Astrocyte (in vitro differentiated cells and primary cell): ENCODE results near the gene COL4A4. TPM values are rescaled to one million over a fixed set of nuclear protein-coding genes. Genes with fewer than 3 reads are reported as not detected.

Source experiments
- DNase-seq: peaks from one replicate; pipeline ENCODE4 v3.0.0-alpha.2; 2010; ENCODE audit warnings: low read depth
- FAIRE-seq: peaks from 2 replicates; lab custom pipeline; 2011; peaks lifted over from hg19 to GRCh38; lab: Jason Lieb, UNC
- H2AFZ ChIP-seq: 2 replicates; pipeline ENCODE4 v1.6.0; 2012; ENCODE audit warnings: low read depth, low read length, inconsistent platforms
- H3K27ac ChIP-seq: 2 replicates; pipeline ENCODE4 v1.5.1; 2011; ENCODE audit warnings: low read depth, low read length, inconsistent platforms
- H3K27me3 ChIP-seq: 2 replicates; pipeline ENCODE4 v1.6.0; 2011; ENCODE audit warnings: low read length, inconsistent platforms; ENCODE audit not compliant: insufficient read depth
- H3K36me3 ChIP-seq: 2 replicates; pipeline ENCODE4 v1.5.1; 2011; ENCODE audit warnings: low read length, inconsistent platforms; ENCODE audit not compliant: insufficient read depth
- H3K4me1 ChIP-seq: 2 replicates; pipeline ENCODE4 v1.5.1; 2011; ENCODE audit warnings: low read length, inconsistent platforms; ENCODE audit not compliant: insufficient read depth
- H3K4me2 ChIP-seq: 2 replicates; pipeline ENCODE4 v1.6.0; 2012; ENCODE audit warnings: low read length, inconsistent platforms
- H3K4me3 ChIP-seq: 2 replicates; pipeline ENCODE4 v1.5.1; 2011; ENCODE audit warnings: low read depth, mild to moderate bottlenecking, low read length, inconsistent platforms; ENCODE audit not compliant: insufficient read depth
- H3K79me2 ChIP-seq: 2 replicates; pipeline ENCODE4 v1.6.0; 2012; ENCODE audit warnings: mild to moderate bottlenecking, low read length, inconsistent platforms; ENCODE audit not compliant: insufficient read depth
- H3K9ac ChIP-seq: 2 replicates; pipeline ENCODE4 v1.6.0; 2012; ENCODE audit warnings: mild to moderate bottlenecking, low read length, inconsistent platforms
- H3K9me3 ChIP-seq: 2 replicates; pipeline ENCODE4 v1.5.1; 2012; ENCODE audit warnings: low read depth, mild to moderate bottlenecking, low read length, inconsistent platforms; ENCODE audit not compliant: insufficient read depth
- H4K20me1 ChIP-seq: 2 replicates; pipeline ENCODE4 v1.6.0; 2012; ENCODE audit warnings: low read length, inconsistent platforms; ENCODE audit not compliant: insufficient read depth
- H3K27ac Mint-ChIP-seq: one replicate; pipeline ENCODE4 v1.8.0; 2021; ENCODE audit warnings: mild to moderate bottlenecking, mixed read lengths; ENCODE audit not compliant: unreplicated experiment
- H3K27me3 Mint-ChIP-seq: one replicate; pipeline ENCODE4 v1.8.0; 2021; ENCODE audit warnings: low read depth, mixed read lengths; ENCODE audit not compliant: unreplicated experiment
- H3K36me3 Mint-ChIP-seq: one replicate; pipeline ENCODE4 v1.8.0; 2021; ENCODE audit warnings: low read depth, mixed read lengths; ENCODE audit not compliant: unreplicated experiment
- H3K4me1 Mint-ChIP-seq: one replicate; pipeline ENCODE4 v1.8.0; 2021; ENCODE audit warnings: low read depth, mixed read lengths; ENCODE audit not compliant: unreplicated experiment
- H3K4me3 Mint-ChIP-seq: one replicate; pipeline ENCODE4 v1.8.0; 2021; ENCODE audit warnings: mild to moderate bottlenecking, moderate library complexity, mixed read lengths; ENCODE audit not compliant: unreplicated experiment
- H3K9me3 Mint-ChIP-seq: one replicate; pipeline ENCODE4 v1.8.0; 2021; ENCODE audit warnings: mild to moderate bottlenecking, mixed read lengths; ENCODE audit not compliant: unreplicated experiment
- CTCF ChIP-seq: IDR thresholded peaks from 2 replicates; pipeline ENCODE4 v1.5.1; 2011; ENCODE audit warnings: low read depth, mild to moderate bottlenecking, inconsistent platforms, low read length, moderate library complexity; ENCODE audit not compliant: insufficient read depth
- EZH2 ChIP-seq: IDR thresholded peaks from 2 replicates; pipeline ENCODE4 v1.6.1; 2012; ENCODE audit warnings: mild to moderate bottlenecking, low read length, inconsistent platforms; ENCODE audit not compliant: insufficient read depth
- total RNA-seq: library from RNA; stranded (reverse); gene quantifications from 2 replicates; pipeline ENCODE4 v1.2.1, GENCODE V29; 2021

Gene COL4A4
- total RNA-seq, 1 donor from 2014 or later = 0.36 TPM

DNA sequence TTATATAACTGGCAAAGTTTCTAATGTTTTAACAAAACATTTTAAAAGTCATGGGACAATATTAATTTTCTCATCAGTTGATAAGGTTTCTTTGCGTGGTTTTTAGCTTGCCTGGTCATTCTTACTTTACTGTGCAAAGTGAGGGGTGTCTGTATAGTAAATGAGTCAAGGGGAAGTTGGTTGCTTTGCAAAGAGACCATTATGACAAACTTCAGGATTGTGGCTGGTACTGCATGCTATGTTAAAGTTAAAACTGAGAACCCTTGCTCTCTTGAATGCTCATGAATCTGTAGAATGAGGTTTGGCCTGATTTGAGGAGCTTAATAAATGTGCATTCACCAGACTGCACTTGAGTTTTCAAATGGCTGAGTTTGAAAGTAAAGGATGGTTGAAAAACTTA lies 47.0 kb downstream of the COL4A4 start:
- no peaks in the 10 kb centered on the region for H4K20me1 ChIP-seq
- H3K4me1 Mint-ChIP-seq = peaks cover 9% of the 10 kb centered on the region
- no peaks in the 10 kb centered on the region for H3K36me3 Mint-ChIP-seq
- no peaks in the 10 kb centered on the region for H3K79me2 ChIP-seq
- no peak overlapping the region for H3K4me3 ChIP-seq
- H3K9me3 Mint-ChIP-seq = no peaks in the 10 kb centered on the region
- TF ChIP-seq CTCF (no peak), EZH2 (no peak)
- H3K27ac ChIP-seq = no peak overlapping the region
- no peaks in the 10 kb centered on the region for H3K27me3 Mint-ChIP-seq
- DNase-seq (no peak), FAIRE-seq (no peak)
- no peaks in the 10 kb centered on the region for H3K9me3 ChIP-seq
- H3K4me2 ChIP-seq = no peak overlapping the region
- H3K27me3 ChIP-seq = no peaks in the 10 kb centered on the region
- no peak overlapping the region for H2AFZ ChIP-seq
- H3K9ac ChIP-seq = no peak overlapping the region
- no peak overlapping the region for H3K4me3 Mint-ChIP-seq
- H3K27ac Mint-ChIP-seq = no peak overlapping the region
- no peaks in the 10 kb centered on the region for H3K4me1 ChIP-seq
- H3K36me3 ChIP-seq = no peaks in the 10 kb centered on the region

- Histone ChIP-seq H3K9me3 (no peaks in the 10 kb centered on the region), H4K20me1 (no peaks in the 10 kb centered on the region), H3K4me3 (no peak overlapping the region), H3K27me3 (no peaks in the 10 kb centered on the region), H3K27ac (no peak overlapping the region), H3K4me1 (no peaks in the 10 kb centered on the region), H3K9ac (no peak overlapping the region), H3K79me2 (no peaks in the 10 kb centered on the region), H3K36me3 (no peaks in the 10 kb centered on the region), H3K4me2 (no peak overlapping the region), H2AFZ (no peak overlapping the region)
- TF ChIP-seq EZH2 (no peak), CTCF (no peak)
- Mint-ChIP-seq H3K27ac (no peak overlapping the region), H3K4me3 (no peak overlapping the region), H3K36me3 (no peaks in the 10 kb centered on the region), H3K27me3 (no peaks in the 10 kb centered on the region), H3K9me3 (no peaks in the 10 kb centered on the region), H3K4me1 (peaks cover 9% of the 10 kb centered on the region)
- no peak for DNase-seq
- FAIRE-seq = no peak
Observed at GRCh38 chr2:227115761-227116160, 48.2 kb downstream of the COL4A4 start.

- no peaks in the 10 kb centered on the region for H3K9me3 ChIP-seq
- H3K36me3 Mint-ChIP-seq = no peaks in the 10 kb centered on the region
- no peaks in the 10 kb centered on the region for H3K4me1 Mint-ChIP-seq
- DNase-seq (peak; percentile 36), FAIRE-seq (peak; percentile 26)
- no peak overlapping the region for H3K4me2 ChIP-seq
- no peaks in the 10 kb centered on the region for H3K79me2 ChIP-seq
- H3K27ac ChIP-seq = no peak overlapping the region
- H3K36me3 ChIP-seq = no peaks in the 10 kb centered on the region
- no peak overlapping the region for H3K27ac Mint-ChIP-seq
- no peak overlapping the region for H3K9ac ChIP-seq
- no peak overlapping the region for H2AFZ ChIP-seq
- H3K4me3 ChIP-seq = no peak overlapping the region
- no peak overlapping the region for H3K4me3 Mint-ChIP-seq
- H3K27me3 Mint-ChIP-seq = no peaks in the 10 kb centered on the region
- no peaks in the 10 kb centered on the region for H4K20me1 ChIP-seq
- H3K9me3 Mint-ChIP-seq = no peaks in the 10 kb centered on the region
- no peaks in the 10 kb centered on the region for H3K4me1 ChIP-seq
- H3K27me3 ChIP-seq = no peaks in the 10 kb centered on the region
- TF ChIP-seq EZH2 = no peak
- peak; percentile 91 for TF ChIP-seq CTCF
Observed at GRCh38 chr2:227106845-227107759, 56.9 kb downstream of the COL4A4 start.
